ENCODE data around the gene RANBP3.

Gene RANBP3

DNA sequence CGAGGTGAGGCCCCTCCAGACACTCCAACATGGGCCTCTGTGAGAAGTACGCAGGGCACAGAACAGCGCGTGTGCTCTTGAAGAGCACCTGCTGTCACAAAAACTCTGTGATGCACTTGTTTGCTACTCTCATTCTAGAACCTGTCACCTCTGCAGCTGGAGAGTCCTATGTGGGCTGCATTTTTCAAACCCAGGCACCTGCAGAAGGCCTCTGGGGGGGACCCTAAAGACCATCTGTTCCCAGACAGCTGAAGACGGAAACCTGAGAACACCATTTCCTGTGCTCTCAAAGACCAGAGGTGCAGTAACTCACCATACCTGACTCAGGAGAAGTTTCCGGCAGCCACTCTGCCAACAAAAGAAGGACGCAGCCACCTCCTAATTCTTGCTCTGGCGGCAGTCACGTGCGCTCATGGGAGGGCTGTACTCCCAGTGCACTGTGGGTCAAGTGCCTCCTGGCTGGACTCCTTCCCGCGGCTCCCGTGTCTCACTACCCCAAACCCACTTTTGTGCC, 28.1 kb downstream of the RANBP3 start:
- peak overlapping the region; percentile 82 for H3K4me2 ChIP-seq (ENCODE audit: low read depth, low read length)
- DNase-seq: peak; percentile 92
- H3K9me2 ChIP-seq (replicated peaks; ENCODE audit: insufficient read depth, low read length): no peaks in the 10 kb centered on the region
- H2AFZ ChIP-seq (ENCODE audit: low read length): 0 out of 2 replicates have a peak overlapping the region, but pooled peaks have one; percentile 6
- peaks cover 90% of the 10 kb centered on the region for H3K79me2 ChIP-seq (ENCODE audit: low read length)
- no peaks in the 10 kb centered on the region; the same call in 1 of the 2 replicates for H4K20me1 ChIP-seq (ENCODE audit: insufficient read depth, low read length)
- H3K9ac ChIP-seq (ENCODE audit: low read length): peak overlapping the region; percentile 55
- peak overlapping the region; percentile 87 for H3K27ac ChIP-seq (ENCODE audit: low read length)
- H3K4me1 ChIP-seq (ENCODE audit: low read length): peaks cover 55% of the 10 kb centered on the region
- TF ChIP-seq, protein P1, sequence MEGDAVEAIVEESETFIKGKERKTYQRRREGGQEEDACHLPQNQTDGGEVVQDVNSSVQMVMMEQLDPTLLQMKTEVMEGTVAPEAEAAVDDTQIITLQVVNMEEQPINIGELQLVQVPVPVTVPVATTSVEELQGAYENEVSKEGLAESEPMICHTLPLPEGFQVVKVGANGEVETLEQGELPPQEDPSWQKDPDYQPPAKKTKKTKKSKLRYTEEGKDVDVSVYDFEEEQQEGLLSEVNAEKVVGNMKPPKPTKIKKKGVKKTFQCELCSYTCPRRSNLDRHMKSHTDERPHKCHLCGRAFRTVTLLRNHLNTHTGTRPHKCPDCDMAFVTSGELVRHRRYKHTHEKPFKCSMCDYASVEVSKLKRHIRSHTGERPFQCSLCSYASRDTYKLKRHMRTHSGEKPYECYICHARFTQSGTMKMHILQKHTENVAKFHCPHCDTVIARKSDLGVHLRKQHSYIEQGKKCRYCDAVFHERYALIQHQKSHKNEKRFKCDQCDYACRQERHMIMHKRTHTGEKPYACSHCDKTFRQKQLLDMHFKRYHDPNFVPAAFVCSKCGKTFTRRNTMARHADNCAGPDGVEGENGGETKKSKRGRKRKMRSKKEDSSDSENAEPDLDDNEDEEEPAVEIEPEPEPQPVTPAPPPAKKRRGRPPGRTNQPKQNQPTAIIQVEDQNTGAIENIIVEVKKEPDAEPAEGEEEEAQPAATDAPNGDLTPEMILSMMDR (IDR thresholded peaks at IDR 0.05; ENCODE audit: low read length): no peak
- TF ChIP-seq EZH2phosphoT487 (IDR thresholded peaks at IDR 0.05; ENCODE audit: low read length) (no peak), EZH2 (optimal IDR thresholded peaks at IDR 0.05; ENCODE audit: low read depth, low read length) (no peak)
- H3K9me3 ChIP-seq (replicated peaks; ENCODE audit: insufficient read depth, low read length): no peaks in the 10 kb centered on the region
- peaks cover 4% of the 10 kb centered on the region; the same call in 1 of the 2 replicates for H3K36me3 ChIP-seq (replicated peaks; ENCODE audit: insufficient read depth, low read length)
- H3F3A ChIP-seq (ENCODE audit: insufficient read depth, low read length): peaks cover 28% of the 10 kb centered on the region
- H3K4me3 ChIP-seq (ENCODE audit: low read length): peak overlapping the region; percentile 35
- no peaks in the 10 kb centered on the region for H3K27me3 ChIP-seq (replicated peaks; ENCODE audit: insufficient read depth, low read length)

DNA sequence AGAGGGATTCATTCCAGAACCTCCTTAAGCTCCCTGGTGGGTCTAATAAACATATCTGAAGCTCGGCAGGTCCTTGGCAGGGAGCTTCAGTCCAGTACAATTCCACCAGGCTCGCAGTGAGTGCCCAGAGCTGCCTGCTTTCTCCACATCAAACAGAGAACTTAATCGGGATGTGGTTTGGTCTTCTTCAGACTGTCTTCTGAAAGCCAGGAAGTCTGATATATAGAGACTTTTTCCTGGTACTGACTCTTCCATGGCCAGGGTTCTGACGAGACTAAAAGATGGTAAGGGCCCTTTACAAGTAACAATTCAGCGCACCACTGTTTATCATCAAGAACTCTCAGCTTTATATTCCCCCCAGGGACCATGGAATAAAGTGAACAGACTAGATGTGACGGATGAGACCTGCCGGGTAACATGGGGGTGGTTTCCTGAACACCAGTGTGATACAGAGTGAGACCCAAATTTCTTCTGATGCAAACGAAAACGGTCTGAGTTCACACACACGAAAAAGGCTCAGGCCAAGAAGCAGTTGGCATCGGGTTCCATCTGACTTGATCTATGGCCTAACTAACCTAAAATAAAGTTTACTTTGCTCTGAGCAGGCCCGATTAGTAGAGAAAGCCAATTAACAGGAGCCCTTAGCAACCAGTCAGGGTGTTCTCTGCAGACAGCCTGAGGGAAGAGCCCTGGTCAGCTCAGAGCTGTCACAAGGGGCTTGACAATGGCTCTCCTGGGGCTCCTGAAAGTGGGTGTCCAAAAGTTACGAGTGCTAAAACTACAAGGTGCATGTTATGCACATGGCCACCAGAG, 29.0 kb downstream of the RANBP3 start:
- no peak for TF ChIP-seq EZH2 (optimal IDR thresholded peaks at IDR 0.05; ENCODE audit: low read depth, low read length)
- TF ChIP-seq, protein P1 (IDR thresholded peaks at IDR 0.05; ENCODE audit: low read length): no peak
- no peak for TF ChIP-seq EZH2phosphoT487 (IDR thresholded peaks at IDR 0.05; ENCODE audit: low read length)
- peak overlapping the region; percentile 87 for H3K27ac ChIP-seq (ENCODE audit: low read length)
- H3K4me1 ChIP-seq (ENCODE audit: low read length): peaks cover 53% of the 10 kb centered on the region
- no peak for DNase-seq
- H3K4me2 ChIP-seq (ENCODE audit: low read depth, low read length): peak overlapping the region; percentile 82
- H3K79me2 ChIP-seq (ENCODE audit: low read length): peaks cover 90% of the 10 kb centered on the region
- peak overlapping the region; percentile 55 for H3K9ac ChIP-seq (ENCODE audit: low read length)
- peaks cover 28% of the 10 kb centered on the region for H3F3A ChIP-seq (ENCODE audit: insufficient read depth, low read length)
- no peaks in the 10 kb centered on the region for H3K9me3 ChIP-seq (replicated peaks; ENCODE audit: insufficient read depth, low read length)
- H2AFZ ChIP-seq (ENCODE audit: low read length): no peak overlapping the region
- no peaks in the 10 kb centered on the region for H4K20me1 ChIP-seq (ENCODE audit: insufficient read depth, low read length)
- peaks cover 4% of the 10 kb centered on the region; the same call in 1 of the 2 replicates for H3K36me3 ChIP-seq (replicated peaks; ENCODE audit: insufficient read depth, low read length)
- peak overlapping the region; percentile 9; the same call in 1 of the 2 replicates for H3K4me3 ChIP-seq (ENCODE audit: low read length)
- H3K27me3 ChIP-seq (replicated peaks; ENCODE audit: insufficient read depth, low read length): no peaks in the 10 kb centered on the region
- no peaks in the 10 kb centered on the region for H3K9me2 ChIP-seq (replicated peaks; ENCODE audit: insufficient read depth, low read length)

DNA sequence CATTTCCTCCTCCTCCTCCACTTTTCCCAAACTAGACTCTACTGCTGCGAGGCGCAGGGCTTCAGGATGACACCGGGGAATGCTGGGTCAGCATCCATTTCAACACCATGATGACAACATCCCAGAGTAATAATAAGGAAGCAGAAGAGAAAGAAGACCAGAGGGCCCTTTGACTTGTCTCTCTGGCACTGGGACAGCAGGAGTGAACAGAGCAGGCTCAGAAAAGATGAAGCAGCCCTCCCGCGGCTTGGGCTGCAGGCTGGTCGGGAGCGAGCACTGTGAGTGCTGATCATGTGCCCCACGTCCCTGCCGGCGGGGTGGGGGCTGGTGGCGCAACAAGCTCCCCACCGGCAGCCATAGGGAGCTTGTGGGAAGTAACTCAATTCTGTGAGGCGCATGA, 30.5 kb downstream of the RANBP3 start:
- TF ChIP-seq EZH2phosphoT487 (IDR thresholded peaks at IDR 0.05; ENCODE audit: low read length) (no peak), EZH2 (optimal IDR thresholded peaks at IDR 0.05; ENCODE audit: low read depth, low read length) (no peak)
- TF ChIP-seq, protein P1 (IDR thresholded peaks at IDR 0.05; ENCODE audit: low read length): no peak
- Histone ChIP-seq H4K20me1 (ENCODE audit: insufficient read depth, low read length) (0 out of 2 replicates have a peak, but pooled peaks cover 3% of the 10 kb centered on the region), H3K4me3 (ENCODE audit: low read length) (no peak overlapping the region), H3K36me3 (replicated peaks; ENCODE audit: insufficient read depth, low read length) (peaks cover 4% of the 10 kb centered on the region; the same call in 1 of the 2 replicates), H3F3A (ENCODE audit: insufficient read depth, low read length) (peaks cover 28% of the 10 kb centered on the region), H3K79me2 (ENCODE audit: low read length) (peaks cover 89% of the 10 kb centered on the region), H2AFZ (ENCODE audit: low read length) (no peak overlapping the region), H3K27me3 (replicated peaks; ENCODE audit: insufficient read depth, low read length) (no peaks in the 10 kb centered on the region), H3K9ac (ENCODE audit: low read length) (no peak overlapping the region), H3K9me3 (replicated peaks; ENCODE audit: insufficient read depth, low read length) (no peaks in the 10 kb centered on the region), H3K4me1 (ENCODE audit: low read length) (peaks cover 39% of the 10 kb centered on the region), H3K4me2 (ENCODE audit: low read depth, low read length) (no peak overlapping the region), H3K9me2 (replicated peaks; ENCODE audit: insufficient read depth, low read length) (no peaks in the 10 kb centered on the region), H3K27ac (ENCODE audit: low read length) (no peak overlapping the region)
- DNase-seq: no peak

Measured in MM.1S (cell line).